ENCODE measurements around the gene RIN1.
"Not testable (repeated sequence)": the region's sequence is repeated elsewhere in the genome, so short reads cannot be mapped to it uniquely, and the experiment has no call there.

DNA sequence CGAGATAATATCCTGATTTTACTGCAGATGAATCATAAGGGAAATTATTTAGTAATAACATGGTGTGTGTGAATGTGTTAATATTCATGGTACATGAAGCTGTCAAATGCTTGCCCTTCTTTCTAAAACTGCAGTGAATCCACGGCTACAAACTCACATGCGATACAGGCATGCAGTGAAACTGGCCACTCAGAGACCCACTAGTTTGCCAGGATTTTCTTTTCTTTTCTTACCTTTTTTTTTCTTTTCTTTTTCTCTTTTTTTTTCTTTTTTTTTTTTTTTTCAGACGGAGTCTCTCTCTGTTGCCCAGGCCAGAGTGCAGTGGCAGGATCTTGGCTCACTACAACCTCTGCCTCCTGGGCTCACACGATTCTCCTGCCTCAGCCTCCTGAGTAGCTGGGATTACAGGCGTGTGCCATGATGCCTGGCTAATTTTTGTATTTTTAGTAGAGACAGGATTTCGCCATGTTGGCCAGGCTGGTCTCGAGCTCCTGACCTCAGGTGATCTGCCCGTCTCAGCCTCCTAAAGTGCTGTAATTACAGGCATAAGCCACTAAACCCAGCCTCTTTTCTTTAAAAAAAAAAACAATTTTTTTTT, 37.6 kb upstream of the RIN1 start:
- TF ChIP-seq FOXM1 (IDR thresholded peaks at IDR 0.05; ENCODE audit: borderline replicate concordance); SP1 (IDR thresholded peaks at IDR 0.05); ARNT (IDR thresholded peaks at IDR 0.05); SUZ12 (IDR thresholded peaks at IDR 0.05): not testable (repeated sequence)
